GM11168 (cell line): ENCODE measurements around the gene SCO2.

Experiments
- in situ Hi-C: fragments of 300-500 bp; cut with MboI; formaldehyde crosslinking; loops from one replicate; pipeline ENCODE4 v1.12.0; 2022; ENCODE audit warnings: low sequenced_read_pairs; ENCODE audit not compliant: unreplicated experiment

The SCO2 gene

DNA sequence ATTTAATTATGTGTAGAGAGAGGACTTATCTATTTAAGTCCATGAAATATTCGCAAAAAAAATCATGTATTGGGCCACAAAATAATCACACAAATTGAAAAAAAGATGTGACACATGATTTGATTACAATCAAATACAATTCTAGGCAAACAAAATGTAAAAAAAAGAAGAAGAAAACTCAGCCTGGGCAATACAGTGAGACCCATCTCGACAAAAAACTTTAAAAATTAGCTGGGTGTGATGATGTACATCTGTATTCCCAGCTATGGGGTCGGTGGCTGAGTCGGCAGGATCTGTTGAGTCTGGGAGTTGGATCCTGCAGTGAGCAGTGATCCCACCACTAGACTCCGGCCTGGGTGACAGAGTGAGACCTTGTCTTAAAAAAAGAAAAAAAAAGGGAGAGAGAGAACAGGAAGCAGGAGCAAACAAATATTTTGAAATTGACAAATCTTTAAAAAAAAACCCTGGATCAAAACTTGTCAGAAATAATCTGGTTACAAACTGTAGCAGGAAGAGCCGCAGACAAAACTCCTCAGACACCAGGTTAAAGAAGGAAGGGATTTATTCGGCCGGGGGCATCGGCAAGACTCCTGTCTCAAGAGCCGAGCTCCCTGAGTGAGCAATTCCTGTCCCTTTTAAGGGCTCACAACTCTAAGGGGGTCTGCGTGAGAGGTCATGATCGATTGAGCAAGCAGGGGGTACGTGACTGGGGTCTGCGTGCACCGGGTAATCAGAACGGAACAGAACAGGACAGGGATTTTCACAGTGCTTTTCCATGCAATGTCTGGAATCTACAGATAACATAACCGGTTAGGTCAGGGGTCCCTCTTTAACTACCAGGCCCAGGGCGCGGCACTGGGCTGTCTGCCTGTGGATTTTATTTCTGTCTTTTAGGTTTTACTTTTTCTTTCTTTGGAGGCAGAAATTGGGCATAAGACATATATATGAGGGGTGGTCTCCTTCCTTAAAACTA, 7.7 kb upstream of the SCO2 start:
- in situ Hi-C loops: no loop called here

DNA sequence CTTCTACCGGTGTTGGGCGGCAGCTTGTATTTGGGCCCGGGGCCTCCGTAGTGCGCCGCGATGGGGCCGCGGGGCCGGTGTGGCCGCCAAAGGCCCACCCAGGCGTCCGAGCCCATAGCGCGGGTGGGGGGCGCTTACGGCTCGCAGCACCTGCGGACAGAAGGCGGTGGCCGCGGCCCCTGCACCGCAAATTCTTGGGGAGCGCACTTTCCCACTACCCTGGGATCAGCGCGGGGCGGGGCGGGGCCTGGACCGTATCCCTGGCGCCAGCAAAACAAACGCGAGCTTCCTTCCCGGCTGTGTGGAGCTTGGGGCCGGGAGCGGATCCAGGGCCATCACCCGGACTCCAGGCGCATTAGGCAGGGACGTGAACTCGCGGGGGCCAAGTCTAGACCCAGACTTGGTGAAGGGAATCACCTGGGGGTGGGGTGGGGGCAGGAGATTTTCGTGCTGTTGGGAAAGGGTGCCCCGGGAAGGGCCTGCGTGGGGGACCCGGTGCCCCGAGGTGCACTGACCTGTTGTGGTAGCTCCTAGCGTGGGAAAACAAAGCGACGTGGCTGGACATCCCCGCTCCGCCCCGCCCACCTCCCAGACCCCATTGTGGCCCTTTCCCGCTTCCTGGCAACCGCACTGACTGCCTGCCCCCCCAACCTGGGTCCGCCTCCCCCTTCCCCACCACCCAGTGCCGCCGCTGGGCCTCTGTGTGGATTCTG, 6.7 kb upstream of the SCO2 start:
- in situ Hi-C loops: no loop called here

DNA sequence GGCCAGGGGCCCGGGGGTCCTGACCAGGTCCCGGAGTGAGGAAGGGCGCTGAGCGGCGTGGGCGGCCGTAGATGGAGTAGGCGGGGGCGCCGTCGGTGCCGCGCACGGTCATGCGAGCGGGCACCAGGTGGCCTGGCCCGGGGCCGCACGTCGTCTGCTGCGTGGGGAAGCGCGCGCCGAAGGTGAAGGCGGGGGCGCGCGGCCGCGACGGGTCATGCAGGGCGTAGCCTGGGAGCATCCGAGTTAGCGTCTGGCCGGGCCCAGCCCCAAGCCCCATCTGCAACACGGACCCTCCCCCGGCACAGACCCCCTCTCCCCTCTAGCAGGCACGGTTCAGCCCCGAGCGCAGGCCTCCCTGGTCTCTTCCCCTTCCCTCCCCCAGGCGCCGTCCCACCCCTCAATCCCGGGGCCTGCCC, 6.2 kb upstream of the SCO2 start:
- in situ Hi-C loops: no loop called here

DNA sequence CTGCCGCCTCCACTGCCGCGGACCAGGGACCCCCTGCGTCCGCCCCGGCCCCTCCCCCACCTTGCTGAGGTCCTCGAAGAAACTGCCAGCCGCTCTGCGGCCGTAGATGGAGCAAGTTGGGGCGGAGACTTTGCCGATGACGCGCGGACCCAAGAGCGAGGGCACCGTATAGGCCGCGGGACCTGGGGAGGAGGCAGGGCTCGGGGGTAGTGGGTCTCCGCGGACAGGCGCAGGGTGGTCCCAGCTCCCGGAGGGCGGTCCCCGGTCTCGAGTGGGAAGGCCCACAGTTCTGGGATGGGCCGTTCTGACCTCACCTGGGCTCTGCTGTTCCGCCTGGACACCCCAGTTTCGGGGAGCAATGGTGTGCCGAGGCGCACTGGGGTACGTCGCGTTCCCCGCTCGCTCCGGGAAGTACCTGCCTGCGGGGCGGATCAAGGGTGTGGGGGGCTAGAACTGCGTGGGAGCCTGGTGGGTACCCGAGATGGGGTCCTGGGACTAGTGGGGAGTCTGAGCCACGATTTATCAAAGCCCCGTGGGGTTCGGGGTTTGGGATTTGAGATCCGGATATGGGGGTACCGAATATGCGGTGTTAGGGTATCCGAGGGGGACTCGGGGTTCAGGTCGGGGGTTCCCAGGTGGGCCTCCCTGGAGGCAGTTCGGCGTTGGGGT, 5.6 kb upstream of the SCO2 start:
- in situ Hi-C loops: no loop called here

DNA sequence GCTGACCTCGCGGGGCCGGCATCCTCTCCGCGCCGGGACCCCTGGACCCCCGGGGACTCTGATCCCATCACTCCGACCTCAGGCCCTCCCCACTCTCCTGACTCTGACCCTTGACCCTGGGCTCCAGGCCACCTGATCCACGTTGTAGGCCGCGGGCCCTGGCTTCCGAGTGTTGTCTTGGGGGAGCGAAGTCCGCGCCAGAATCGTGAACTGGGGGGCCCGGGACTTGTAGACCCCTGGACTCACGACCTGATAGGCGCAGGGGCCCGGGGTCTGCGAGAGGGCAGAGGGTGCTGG, 5.1 kb upstream of the SCO2 start:
- in situ Hi-C loops: no loop called here

DNA sequence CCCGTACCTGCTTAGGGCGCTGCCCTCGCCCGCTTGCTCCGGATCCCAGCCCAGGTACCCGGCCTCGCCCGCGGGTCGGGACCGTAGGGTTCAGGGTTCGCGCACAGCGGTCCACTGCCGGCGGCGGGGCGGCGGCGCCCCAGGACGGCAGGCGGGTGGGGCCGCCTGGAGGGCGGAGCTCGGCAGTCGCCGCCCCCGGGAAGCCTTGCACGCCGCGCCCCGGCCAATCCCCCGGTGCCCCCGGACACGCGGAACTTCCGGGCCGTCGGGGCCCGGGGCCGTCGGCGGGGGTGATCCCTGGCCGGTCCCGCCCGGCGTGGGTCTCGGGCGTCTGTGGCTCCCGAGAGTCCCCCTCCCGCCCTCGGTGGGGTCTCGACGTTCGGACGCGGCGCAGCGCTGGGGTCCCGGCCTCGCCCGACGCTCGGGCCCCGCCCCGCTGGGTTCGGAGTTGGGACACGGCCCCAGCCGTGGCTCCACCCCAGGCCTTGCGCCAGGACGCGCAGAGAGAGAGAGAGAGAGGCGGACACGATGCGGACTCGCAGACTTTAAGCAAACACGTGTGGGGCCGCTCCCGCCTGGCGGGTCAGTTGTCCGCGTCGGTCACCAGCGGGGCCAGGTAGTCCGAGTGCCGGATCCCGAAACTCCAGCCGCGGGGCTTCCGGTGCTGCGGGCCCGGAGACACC, 4.6 kb upstream of the SCO2 start, which contains the start of gene TYMP:
TYMP (minus strand) TSS at position 116 of the 683 bp plus-strand sequence. CDS start 303 bp downstream, outside the sequence.
- in situ Hi-C loops: no loop called here

DNA sequence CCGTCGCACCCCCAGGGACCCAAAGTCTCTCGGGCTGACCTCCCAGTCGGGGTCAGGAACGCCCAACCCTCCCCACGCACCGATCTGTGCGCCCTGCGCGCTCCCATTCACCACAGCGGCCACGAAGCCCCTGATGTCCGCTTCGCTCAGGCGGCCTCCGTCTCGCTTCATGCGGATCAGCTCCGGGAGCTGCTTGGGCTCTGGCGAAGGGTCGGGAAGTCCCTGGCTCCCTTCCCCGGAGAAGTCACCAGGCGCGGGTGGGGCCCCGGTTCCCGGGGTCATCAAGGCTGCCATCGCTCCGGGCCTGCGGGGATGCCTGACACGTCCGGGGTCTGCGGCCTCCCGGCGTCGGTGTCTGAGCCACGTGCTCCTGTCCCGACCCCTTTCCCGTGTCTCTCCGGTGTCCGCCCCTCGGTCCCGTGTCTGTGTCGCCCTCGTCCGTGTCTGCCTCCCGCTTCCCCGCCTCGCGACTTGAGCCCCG, 4.1 kb upstream of the SCO2 start:
- in situ Hi-C loops: no loop called here

DNA sequence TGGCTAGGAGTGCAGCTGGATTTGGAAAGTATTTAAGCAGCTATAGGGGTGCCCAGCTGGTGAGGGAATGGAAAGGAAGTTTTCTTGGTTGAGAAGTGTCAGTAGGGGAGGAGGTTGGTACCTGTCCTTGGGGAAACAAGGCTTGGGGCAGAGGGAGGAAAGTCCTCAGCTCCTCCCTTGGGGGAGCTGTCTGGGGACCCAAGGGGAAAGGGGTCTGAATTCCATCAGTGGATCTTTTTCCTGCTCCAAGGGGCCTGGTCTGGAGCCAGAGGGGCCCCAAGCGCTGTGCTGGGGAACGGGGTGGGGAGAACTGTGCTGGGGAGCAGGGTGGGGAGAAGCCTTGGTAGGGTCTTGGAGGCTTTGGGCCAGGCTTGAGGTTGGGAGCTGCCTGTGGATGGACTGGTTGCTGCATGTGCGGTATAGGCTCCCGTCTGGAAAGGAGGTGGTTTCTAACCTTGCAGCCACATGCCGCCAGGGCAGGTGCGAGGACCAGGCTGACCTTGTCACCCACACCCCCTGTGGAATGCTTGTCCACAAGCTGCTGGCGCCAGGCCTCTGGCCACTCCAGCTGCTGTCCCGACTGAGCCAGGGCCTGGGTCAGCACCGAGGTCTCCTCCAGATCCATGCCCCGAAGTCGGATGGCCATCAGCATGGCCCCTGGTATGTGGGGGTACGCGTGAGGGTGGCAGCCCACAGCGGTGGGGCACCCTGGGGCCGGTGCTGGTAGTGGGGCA, 3.5 kb upstream of the SCO2 start:
- in situ Hi-C loops: no loop called here

DNA sequence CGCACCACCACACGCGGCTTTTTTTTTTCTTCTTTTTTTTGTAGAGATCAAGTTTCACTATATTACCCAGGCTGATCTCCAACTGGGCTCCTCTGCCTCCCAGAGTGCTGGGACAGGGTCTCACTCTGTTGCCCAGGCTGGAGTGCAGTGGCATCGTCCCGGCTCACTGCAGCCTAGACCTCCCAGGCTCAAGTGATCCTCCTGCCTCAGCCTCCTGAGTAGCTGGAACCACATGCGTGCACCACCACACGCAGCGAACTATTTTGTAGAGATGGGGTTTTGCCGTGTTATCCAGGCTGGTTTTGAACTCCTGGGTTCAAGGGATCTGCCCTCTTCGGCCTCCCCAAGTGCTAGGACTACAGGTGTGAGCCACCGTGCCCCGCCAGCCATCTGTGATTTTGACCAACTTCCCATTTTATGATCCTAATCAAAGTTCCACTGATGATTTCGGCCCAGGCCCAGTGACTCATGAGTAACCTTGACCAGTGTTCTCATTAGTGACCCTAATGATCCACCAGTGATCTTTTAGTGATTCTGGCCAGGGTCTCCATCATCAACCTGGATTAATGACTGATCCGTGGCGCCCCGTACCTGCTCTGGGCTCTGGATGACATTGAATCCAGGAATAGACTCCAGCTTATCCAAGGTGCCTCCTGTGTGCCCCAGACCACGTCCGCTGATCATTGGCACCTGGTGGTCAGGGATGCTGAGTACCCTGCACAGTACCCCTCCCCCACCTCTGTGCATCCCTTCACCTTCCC, 2.7 kb upstream of the SCO2 start:
- in situ Hi-C loops: no loop called here

DNA sequence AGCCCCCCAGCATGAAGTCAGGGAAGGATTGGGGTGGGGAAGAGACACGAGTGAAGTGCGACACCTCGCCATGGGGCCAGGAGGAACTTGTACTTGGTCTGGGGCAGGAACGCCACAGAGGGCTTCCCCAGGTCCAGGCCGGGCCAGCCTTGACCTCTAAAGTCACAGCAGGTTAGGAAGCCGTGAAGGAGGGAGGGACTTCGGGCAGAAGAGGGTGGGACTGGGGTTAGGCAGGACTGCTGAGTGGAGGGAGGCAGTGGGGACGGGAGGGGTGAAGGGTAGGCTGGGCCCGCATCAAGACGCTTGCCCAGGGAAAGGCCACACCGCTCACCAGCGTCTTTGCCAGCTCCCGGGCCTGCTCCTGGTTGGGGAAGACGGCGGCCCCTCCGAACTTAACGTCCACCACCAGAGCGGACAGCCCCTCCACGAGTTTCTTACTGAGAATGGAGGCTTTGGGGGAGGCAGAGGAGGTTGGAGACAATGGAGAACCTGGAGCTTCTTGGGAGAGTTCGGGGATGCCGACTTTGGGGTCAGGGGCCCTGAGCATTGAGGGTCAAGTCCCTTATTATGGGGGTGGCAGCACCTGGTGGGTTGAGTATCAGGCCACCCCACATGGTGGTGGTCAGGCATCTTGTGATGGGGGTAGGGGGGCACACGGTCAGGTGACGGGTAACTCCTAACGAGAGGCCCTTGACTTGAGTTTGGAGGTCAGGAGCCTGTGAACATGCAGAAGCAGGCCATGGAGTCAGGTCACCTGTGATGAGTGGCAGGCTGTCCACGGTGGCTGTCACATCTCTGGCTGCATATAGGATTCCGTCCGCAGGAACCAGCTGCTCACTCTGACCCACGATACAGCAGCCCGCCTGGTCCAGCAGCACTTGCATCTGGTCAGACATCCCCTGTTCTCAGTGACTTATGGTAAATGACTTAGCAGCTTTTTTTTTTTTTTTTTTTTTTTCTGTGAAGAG, 1.7 kb upstream of the SCO2 start:
- in situ Hi-C loops: no loop called here

DNA sequence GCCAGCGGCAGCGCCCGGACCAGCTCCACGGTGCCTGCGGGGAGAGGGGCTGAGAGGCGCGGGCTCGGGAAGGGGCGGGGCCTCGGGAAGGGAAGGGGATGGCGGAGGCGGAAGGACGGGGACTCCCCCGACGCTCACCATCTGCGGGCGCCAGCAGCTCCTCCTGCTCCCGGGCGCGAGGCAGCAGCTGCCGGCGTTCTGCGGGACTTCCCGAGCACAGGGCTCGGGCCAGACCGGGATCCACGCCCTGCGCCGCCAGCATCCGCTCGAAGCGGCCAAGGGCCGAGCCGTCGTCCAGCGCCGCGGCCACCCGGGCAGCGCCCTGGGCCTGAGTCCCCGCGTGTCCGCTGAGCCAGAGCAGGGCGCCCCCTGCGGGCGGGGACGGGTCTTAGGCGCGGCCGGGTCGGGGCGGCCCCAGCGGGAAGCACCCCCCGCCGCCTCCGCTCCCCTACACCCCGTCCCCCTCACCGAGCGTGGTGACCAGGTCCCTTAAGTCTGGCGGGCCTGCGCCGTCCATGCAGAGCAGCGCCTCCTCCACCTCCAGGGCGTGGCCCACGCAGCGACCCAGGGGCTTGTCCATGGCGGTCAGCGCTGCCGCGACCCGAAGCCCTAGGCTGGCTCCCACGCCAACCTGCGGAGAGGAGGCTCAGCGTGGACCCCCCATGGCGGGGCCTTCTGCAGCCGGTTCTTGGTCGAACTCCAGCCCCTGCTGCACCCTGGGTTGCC, 873 bp upstream of the SCO2 start:
- in situ Hi-C loops: no loop called here

DNA sequence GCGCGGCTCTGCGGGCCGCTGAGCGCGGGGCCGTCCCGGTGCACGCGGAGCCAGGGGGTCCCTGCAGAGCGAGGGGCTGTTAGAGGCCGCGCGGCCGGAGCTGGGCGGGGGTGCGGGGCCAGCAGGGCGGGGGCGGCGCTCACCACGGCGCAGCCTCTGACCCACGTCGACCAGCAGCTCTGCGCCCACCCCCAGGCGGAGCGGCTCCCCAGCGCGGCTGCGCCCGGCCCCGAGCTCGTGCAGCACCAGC, 385 bp upstream of the SCO2 start:
- in situ Hi-C loops: no loop called here

DNA sequence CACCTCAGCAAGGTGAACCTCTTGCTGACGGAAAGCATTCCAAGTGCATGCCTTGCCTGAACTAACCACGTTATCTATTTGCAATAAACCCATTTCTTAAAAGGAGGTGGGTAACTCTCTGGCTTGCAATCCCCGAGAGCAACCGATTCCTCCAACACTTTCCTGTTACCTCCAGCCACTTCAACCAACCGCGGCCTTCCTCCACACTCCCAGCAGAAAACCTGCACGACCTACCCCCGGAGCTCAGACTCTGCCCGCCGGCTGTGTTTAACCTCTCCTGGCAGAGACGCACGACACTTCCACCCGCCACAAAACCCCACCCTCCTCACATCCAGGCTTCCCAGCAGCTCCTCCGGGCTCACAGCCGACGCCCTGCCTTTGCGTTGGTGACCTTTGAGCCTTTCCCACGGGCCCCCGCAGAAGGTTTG, 708 bp downstream of the SCO2 start:
- in situ Hi-C loops: no loop called here

DNA sequence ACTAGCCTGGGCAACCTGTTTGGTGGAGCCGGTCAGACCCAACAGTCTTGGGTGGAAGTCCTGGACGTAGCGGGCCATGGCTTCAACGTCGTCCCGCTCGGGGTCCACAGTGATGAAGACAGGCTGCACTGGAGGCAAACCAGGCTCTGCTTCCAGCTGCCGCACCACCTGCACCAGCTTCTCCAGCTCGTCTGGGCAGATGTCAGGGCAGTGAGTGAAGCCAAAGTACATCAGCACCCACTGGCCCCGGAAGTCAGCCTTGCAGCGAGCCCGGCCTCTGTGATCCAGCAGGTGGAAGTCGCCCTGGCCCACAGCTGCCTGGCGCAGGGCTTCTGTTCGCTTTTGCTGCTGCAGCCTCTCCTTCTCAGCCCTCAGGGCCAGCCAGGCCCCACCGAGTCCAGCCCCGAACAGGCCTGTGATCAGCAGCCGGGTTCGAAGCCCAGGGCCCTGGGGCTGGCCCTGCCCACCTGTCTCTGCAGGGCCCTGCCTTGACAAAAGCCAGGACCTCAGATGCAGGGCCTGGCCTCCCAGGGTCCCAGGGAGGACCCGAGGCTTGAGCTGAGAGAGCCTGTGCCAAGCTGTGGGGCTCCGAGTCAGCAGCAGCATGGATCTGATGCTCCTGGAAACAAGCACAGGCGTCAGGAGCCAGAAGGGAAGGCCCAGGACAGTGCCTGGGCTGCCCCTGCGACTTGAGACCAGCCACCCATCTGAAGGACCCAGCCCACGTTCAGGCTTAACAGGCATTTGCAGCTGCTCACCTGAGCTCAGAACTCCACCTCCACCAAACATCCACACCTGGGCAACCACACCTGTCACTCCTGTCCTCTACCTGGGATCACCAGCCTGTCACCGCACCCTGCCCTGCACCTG, 1.4 kb downstream of the SCO2 start:
- in situ Hi-C loops: no loop called here

DNA sequence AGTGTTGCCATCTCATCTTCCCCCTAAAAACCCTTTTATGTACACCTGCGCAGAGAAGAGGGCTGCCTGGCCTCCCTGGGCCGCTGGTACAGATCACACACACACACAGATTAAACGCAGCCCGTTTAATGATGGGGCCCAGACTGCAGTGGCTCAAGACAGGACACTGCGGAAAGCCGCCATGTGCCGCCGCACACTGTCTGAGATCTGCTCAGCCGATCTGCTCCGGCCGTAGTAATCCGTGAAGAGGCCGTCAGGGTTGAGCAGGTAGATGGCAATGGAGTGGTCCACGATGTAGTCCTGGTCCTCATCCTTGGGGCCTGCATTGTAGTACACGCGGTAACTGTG, 2.0 kb downstream of the SCO2 start:
- in situ Hi-C loops: no loop called here

DNA sequence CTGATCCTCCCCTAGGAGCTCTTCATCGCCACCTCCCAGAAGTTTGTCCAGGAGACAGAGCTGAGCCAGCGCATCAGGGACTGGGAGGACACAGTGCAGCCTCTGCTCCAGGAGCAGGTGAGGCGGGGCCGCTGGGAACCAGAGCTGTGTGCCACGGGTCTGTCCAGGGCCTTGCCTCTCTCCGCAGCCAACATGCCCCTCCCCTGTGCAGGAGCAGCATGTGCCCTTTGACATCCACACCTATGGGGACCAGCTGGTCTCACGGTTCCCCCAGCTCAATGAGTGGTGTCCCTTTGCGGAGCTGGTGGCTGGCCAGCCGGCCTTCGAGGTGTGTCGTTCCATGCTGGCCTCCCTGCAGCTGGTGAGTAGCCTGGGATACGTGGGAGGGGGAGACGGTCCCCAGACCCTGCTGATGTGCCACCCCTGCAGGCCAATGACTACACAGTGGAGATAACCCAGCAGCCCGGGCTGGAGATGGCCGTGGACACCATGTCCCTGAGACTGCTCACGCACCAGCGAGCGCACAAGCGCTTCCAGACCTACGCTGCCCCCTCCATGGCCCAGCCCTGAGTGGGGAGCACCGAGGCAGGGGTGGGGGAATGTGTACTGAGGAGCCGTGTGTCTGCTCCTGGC, 2.5 kb downstream of the SCO2 start:
- in situ Hi-C loops: no loop called here
